GM10248 (cell line): ENCODE measurements around the gene RAD51D.

Source experiments
- CTCF ChIA-PET: fragments of 300-600 bp; sonication (Branson Sonifier 250); formaldehyde crosslinking; extraction: SDS; loops from one replicate; lab custom pipeline; 2021; ENCODE audit warnings: antibody characterized with exemption; lab: Yijun Ruan, JAX
- POLR2A ChIA-PET: fragments of 350-650 bp; sonication (Branson Sonifier 250); formaldehyde crosslinking; extraction: SDS; loops from one replicate; lab custom pipeline; 2020; ENCODE audit warnings: antibody characterized with exemption; lab: Yijun Ruan, JAX
- DNase-seq: peaks from one replicate; pipeline ENCODE4 v3.0.0; 2012; ENCODE audit errors: extremely low spot score
- TF ChIP-seq, protein P1 (sequence below): IDR thresholded peaks from 2 replicates; pipeline ENCODE4 v1.5.1; 2012; ENCODE audit warnings: mild to moderate bottlenecking, low read depth; ENCODE audit errors: extremely low read depth, missing control alignments, control extremely low read depth

The RAD51D gene

DNA sequence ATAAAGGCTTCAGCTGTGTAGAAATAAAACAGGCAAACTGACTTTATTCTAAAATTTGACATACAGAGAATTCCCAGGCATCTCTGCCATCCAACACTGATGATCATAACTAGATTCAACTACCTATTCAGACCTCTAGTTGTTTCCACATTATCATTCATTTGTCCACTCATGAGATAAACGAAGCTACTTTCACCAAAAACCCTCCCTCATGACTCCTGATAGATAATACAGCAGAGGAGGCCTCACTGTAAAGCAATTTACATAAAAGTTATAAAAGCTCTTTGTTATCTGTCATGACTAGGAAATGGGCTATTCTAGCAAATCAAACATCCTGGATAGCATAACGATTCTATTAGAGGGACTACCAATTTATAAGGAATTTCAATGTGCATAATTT lies 36.6 kb downstream of the RAD51D start:
- POLR2A ChIA-PET: no interaction called here
- CTCF ChIA-PET: interaction anchor here (0.8 to 3.1 kb wide), 6 partner anchors 8 to 86 kb away, joined by 3 to 15 read pairs (median 4); partner anchors contain the start of gene RFFL
- no peak for DNase-seq
- TF ChIP-seq, protein P1, sequence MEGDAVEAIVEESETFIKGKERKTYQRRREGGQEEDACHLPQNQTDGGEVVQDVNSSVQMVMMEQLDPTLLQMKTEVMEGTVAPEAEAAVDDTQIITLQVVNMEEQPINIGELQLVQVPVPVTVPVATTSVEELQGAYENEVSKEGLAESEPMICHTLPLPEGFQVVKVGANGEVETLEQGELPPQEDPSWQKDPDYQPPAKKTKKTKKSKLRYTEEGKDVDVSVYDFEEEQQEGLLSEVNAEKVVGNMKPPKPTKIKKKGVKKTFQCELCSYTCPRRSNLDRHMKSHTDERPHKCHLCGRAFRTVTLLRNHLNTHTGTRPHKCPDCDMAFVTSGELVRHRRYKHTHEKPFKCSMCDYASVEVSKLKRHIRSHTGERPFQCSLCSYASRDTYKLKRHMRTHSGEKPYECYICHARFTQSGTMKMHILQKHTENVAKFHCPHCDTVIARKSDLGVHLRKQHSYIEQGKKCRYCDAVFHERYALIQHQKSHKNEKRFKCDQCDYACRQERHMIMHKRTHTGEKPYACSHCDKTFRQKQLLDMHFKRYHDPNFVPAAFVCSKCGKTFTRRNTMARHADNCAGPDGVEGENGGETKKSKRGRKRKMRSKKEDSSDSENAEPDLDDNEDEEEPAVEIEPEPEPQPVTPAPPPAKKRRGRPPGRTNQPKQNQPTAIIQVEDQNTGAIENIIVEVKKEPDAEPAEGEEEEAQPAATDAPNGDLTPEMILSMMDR: no peak

DNA sequence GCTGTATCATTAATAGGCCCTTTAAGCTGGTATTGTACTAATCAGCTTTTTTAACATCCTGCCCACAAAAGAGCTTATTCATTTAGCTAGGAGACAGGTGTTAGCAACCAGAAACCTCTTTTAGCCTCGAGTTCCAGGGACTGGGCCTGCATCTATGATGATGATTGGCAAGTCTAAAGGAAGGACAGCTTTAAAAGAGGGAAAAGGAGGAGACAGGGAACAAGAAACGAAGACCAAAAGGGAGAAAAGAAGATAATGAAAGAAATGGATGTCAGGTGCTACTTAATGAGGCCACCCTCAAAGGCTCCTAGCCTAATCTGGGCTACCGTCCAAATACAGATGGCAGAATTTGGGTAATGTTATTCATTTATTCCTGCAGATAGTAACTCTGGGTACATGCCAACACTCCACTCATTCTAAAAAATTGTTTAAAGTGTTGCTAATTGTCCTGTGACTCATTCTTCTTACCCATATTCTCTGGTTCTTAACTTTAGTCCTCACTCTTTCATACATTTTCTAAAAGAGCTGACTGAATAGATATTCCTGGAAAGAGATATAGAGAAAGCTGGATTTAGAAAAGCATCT lies 37.5 kb downstream of the RAD51D start:
- TF ChIP-seq, protein P1: no peak
- ChIA-PET CTCF (interaction anchor here (0.8 to 5.1 kb wide), 6 partner anchors 8 to 85 kb away, joined by 3 to 29 read pairs (median 4); partner anchors contain the start of gene RFFL), POLR2A (no interaction called here)
- no peak for DNase-seq

DNA sequence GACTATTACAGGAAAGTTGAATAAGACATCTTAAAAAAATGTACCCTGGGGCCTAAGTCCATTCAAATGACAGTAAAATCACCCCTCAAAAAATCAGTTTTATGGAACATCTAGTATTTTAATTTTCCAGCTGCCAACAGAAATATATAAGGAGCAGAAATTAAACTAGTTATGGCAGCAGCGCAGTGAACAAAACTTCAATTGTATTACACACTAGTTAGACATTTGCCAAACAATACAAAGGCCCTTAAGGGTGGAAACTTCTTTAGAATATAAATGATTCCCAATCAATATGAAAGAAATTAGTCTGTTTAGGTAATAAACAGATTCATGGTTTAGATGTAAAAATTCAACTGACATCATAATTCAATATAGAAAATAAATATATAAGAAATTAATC lies 38.0 kb downstream of the RAD51D start:
- DNase-seq: no peak
- TF ChIP-seq, protein P1: no peak
- ChIA-PET CTCF (interaction anchor here (1.8 to 5.1 kb wide), 3 partner anchors 9 to 41 kb away, joined by 5 to 29 read pairs (median 15); partner anchors contain the start of gene RFFL), POLR2A (no interaction called here)

DNA sequence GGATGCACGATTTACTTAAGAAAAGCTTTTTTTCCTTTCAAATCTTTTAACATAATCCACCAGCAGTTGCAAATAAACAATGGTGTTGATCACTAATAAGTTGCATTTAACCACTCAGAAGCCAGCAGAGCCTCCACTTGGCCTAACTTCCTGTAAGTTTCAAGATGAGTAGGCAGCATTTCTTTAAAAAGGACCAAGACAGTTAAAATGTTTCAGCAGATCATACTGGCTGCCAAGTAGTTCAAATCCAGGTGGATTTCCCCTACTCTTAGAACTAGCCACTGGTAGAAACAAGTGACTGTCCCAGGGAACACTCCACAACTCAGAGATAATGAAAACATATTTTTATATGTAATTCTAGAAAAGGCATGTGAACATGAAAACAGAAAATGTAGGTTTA lies 39.1 kb downstream of the RAD51D start:
- ChIA-PET CTCF (interaction anchor here (1.1 to 5.1 kb wide), 3 partner anchors 10 to 82 kb away, joined by 4 to 29 read pairs (median 7); no protein-coding TSS in a partner anchor), POLR2A (no interaction called here)
- DNase-seq: peak; percentile 55
- TF ChIP-seq, protein P1: no peak

DNA sequence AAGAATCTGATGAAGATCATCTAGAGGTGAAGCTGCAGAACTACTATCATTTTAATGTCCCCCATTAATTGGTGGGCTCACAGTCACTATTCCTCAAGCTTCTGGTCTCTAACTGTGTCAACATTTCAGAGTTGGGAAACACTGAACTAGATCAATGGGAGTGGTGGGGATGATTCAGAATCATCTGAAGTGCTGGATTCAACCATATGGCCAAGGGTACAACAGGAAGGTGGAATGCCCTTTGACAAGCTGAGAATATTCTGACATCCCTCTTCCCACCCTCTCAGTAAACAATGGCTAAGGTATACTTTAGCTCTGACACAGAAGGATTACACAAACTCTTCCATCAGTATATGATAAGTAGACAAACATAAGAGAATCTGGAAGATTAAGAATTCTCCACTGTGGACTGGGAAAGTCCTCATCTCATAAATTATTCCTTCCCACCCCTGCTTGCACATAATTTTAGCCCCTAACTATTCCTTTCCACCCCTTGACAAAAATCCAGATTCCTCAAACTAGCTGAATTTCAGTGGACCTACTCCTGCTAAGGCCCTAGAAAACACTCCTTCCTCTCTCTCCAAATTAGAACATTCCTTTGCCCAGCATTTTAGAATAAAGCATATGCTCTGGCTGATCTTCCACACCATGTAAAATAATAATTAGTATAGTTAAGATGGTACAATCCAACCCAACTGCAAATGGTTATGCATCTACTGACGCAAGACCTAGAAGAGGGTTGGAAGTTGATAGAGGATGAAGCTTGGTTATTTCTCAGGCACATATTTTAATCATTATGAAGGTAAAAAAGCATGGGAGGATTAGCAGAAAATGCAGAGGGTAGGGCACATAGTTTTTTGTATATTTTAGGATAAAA lies 39.9 kb downstream of the RAD51D start:
- ChIA-PET POLR2A (no interaction called here), CTCF (interaction anchor here (0.9 to 5.1 kb wide), 6 partner anchors 8 to 81 kb away, joined by 3 to 29 read pairs (median 6); no protein-coding TSS in a partner anchor)
- DNase-seq: no peak
- TF ChIP-seq, protein P1: no peak

DNA sequence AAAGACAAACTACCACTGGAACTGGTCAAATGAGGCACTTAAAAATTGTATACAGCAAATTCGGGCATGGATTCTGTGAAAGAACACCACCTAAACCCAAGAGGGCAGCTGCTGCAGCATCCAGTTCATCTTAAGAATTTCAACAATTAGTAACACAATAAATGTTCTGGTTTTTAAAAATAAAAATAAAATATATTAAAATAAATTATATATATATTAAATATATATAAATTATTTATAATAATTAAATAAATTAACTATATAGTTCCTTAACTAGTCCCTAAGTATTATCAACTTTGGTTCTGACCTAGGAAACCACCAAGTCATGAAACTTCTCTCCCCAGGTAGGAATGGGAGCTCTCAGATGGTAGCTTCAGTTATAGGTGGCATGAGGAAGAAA lies 42.8 kb downstream of the RAD51D start:
- TF ChIP-seq, protein P1: no peak
- ChIA-PET POLR2A (interaction anchor here (1.4 kb wide), 1 partner anchor 12 kb away, joined by 8 read pairs; the partner anchor contains the start of gene RFFL), CTCF (interaction anchor here (0.9 to 5.1 kb wide), 6 partner anchors 9 to 77 kb away, joined by 3 to 29 read pairs (median 4); partner anchors contain the start of gene RFFL)
- DNase-seq: no peak
